ENCODE data around the gene ANKRD60. TPM values are rescaled to one million over a fixed set of nuclear protein-coding genes. Genes with fewer than 3 reads are reported as not detected.
A peak's percentile ranks its signal among the peaks of the same experiment; 100 is the strongest.

Gene ANKRD60
- total and polyA plus RNA-seq, 2 of the 4 experiments (the other 2 are of a cell fraction), result not detected

DNA sequence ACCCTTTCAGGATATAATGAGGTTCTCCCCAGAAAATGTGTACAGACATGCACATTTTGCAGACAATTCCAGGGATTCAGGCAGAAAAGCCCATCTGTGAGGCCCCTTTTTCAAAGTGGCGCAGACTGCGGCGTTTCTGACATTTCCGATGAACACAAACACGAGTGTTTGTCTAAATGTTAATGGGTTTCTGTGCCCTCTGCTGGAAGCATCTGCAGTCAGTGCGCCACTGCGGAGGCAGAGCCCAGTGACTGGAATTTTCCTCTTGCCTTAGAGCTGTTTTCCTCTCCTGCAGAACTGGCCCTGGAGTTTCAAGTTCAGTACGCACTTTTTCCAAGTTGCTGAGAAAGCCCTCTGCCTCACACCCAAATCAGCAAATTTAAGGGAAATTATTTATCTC is 15.3 kb downstream of the ANKRD60 start:
- Histone ChIP-seq H3K4me2 (ENCODE audit: low read depth, low read length) (no peak overlapping the region), H3K14ac (replicated peaks; ENCODE audit: low read depth, low read length) (no peak overlapping the region), H3K27ac (ENCODE audit: insufficient read depth, low read length) (no peak overlapping the region), H4K8ac (ENCODE audit: low read depth in 2 of 2, low read length in 2 of 2) (no peak overlapping the region), H2AFZ (replicated peaks; ENCODE audit: low read length, poor library complexity) (no peak overlapping the region), H4K91ac (ENCODE audit: insufficient read depth, low read depth, low read length) (no peak overlapping the region), H3K36me3 (ENCODE audit: control insufficient read depth, insufficient read depth, low read length) (no peaks in the 10 kb centered on the region), H2BK120ac (ENCODE audit: low read depth, low read length) (no peak overlapping the region), H3K9me1 (ENCODE audit: insufficient read depth, low read length) (no peaks in the 10 kb centered on the region), H2BK15ac (ENCODE audit: low read depth, low read length) (no peak overlapping the region), H4K5ac (ENCODE audit: low read depth, low read length) (no peak overlapping the region), H2BK5ac (ENCODE audit: low read depth, low read length, poor library complexity, severe bottlenecking) (no peak overlapping the region), H3K9me3 (ENCODE audit: control insufficient read depth, insufficient read depth, low read length) (no peaks in the 10 kb centered on the region), H3K4me1 (ENCODE audit: control insufficient read depth, insufficient read depth, low read length) (peaks cover 3% of the 10 kb centered on the region; the same call in 1 of the 2 replicates), H4K20me1 (ENCODE audit: insufficient read depth, low read length) (no peaks in the 10 kb centered on the region), H2BK20ac (ENCODE audit: low read depth, low read length) (no peak overlapping the region), H3K79me1 (ENCODE audit: low read depth in 1 of 2, low read length in 2 of 2) (no peaks in the 10 kb centered on the region), H3K56ac (ENCODE audit: extremely low read depth, insufficient read depth, low read length) (no peak overlapping the region), H3K9ac (ENCODE audit: low read depth, low read length) (no peak overlapping the region), H3K4ac (ENCODE audit: low read depth, low read length) (no peak overlapping the region), H2AK9ac (replicated peaks; ENCODE audit: low read depth, low read length, poor library complexity) (no peak overlapping the region), H3K18ac (ENCODE audit: low read depth, low read length) (no peak overlapping the region), H3K4me3 (ENCODE audit: insufficient read depth, low read depth, low read length) (no peak overlapping the region), H3K23ac (ENCODE audit: low read depth, low read length) (no peak overlapping the region), H2AK5ac (ENCODE audit: low read depth, low read length) (no peak overlapping the region), H3K27me3 (ENCODE audit: control insufficient read depth, insufficient read depth, low read length) (peaks cover 31% of the 10 kb centered on the region)
- no peak for TF ChIP-seq NFE2L2 (IDR thresholded peaks at IDR 0.05; ENCODE audit: low read depth, low read length)
- peak; percentile 21; the same call in 1 of the 2 replicates for TF ChIP-seq CTCF (conservative IDR thresholded peaks at IDR 0.05; ENCODE audit: low read depth, low read length)
- no peak for TF ChIP-seq RAD21 (IDR thresholded peaks at IDR 0.05; ENCODE audit: low read length)
- CTCF ChIA-PET, result interaction anchor here (0.6 kb wide), 1 partner anchor 829 kb away, joined by 3 read pairs; no protein-coding TSS in a partner anchor
- BruUV-seq (replicated peaks), result no TSS peak
- intact Hi-C loops (cut with micrococcal nuclease) (loop anchor here (10.0 kb wide), 1 partner anchor 828 kb away; no protein-coding TSS in a partner anchor), in situ Hi-C loops (cut with MboI; ENCODE audit: low sequenced_read_pairs) (loop anchor here (5.0 to 10.0 kb wide), 2 partner anchors 701 to 828 kb away; no protein-coding TSS in a partner anchor), dilution Hi-C loops (cut with HindIII; ENCODE audit: low sequenced_read_pairs, unreplicated experiment) (no loop called here)
- no CpG with 5 or more reads among the region's 8 CpGs for WGBS, 2 experiments (ENCODE audit: extremely low coverage in 2 of 2, insufficient read length in 1 of 2)
- POLR2A ChIA-PET (ENCODE audit: unreplicated experiment), result no interaction called here
- DNase-seq (no peak), ATAC-seq (ENCODE audit: low read depth) (peak; percentile 51)

All from IMR-90 (cell line).